Adrenal gland (tissue), 12 donors: ENCODE data around the gene BCAS3. TPM values are rescaled to one million over a fixed set of nuclear protein-coding genes. Genes with fewer than 3 reads are reported as not detected.

Experiments used
- DNase-seq, 7 donors: peaks; one replicate each; pipeline ENCODE4 v3.0.0-alpha.2; 2019 to 2020
- H3K27ac ChIP-seq, 5 donors: fragments of 200-600 bp; sonication (generic) in 4 of 5; 1 replicate in 3 of 5; 2 replicates in 2 of 5; pipeline versions ENCODE4 v1.5.1 to v1.8.0; 2016 to 2020; ENCODE audit warnings: mild to moderate bottlenecking in 1 of 5
- H3K27me3 ChIP-seq: fragments of 200-600 bp; 2 replicates; pipeline ENCODE4 v1.8.0; 2021
- H3K36me3 ChIP-seq, 2 donors: fragments of 200-600 bp; replicated peaks in 1 of 2; 1 replicate in 1 of 2; 2 replicates in 1 of 2; pipeline versions ENCODE4 v1.5.1 to v1.8.0; 2018 to 2022
- H3K4me1 ChIP-seq, 2 donors: fragments of 200-600 bp; replicated peaks in 1 of 2; 1 replicate in 1 of 2; 2 replicates in 1 of 2; pipeline versions ENCODE4 v1.5.1 to v1.8.0; 2018 to 2021
- H3K4me3 ChIP-seq, 4 donors: fragments of 200-600 bp; sonication (generic) in 3 of 4; one replicate each; pipeline ENCODE4 v1.5.1; 2016 to 2018
- H3K9me3 ChIP-seq, 3 donors: fragments of 200-600 bp; sonication (generic) in 1 of 3; replicated peaks in 1 of 3; 1 replicate in 2 of 3; 2 replicates in 1 of 3; pipeline versions ENCODE4 v1.5.1 to v1.8.0; 2016 to 2021
- POLR2A ChIP-seq, 2 donors: fragments of 450-650 bp; IDR thresholded peaks; one replicate each; pipeline ENCODE4 v1.6.1; 2017; ENCODE audit warnings: antibody characterized with exemption in 2 of 2, mild to moderate bottlenecking in 2 of 2, moderate library complexity in 1 of 2
- WGBS, 4 donors: extraction: QIAGEN DNeasy Blood & Tissue Kit in 2 of 4; methylation state at CpG; one replicate each; pipeline versions ENCODE4 v1.1.5 to v1.1.7; 2013 to 2017; 5-methylcytosine and 5-hydroxymethylcytosine counted together
- intact Hi-C, 2 donors: fragments of 100-400 bp; cut with DNase I; formaldehyde crosslinking; loops; one replicate each; pipeline versions ENCODE4 v1.14.1 to v1.15.0; 2022 to 2023
- polyA plus RNA-seq, 3 donors: library from polyadenylated mRNA; stranded (reverse); fragments of 200-250 nt in 2 of 3; fragments of 350-450 nt in 1 of 3; fragmentation: Illumina TruSeq in 1 of 3; extraction: RNeasy Lipid Tissue Mini Kit (QIAGEN cat#74804) in 1 of 3; gene quantifications; one replicate each; pipeline ENCODE4 v1.2.3, GENCODE V29; 2013 to 2014
- total RNA-seq, 9 donors: library from RNA; depleted of rRNA in 4 of 9; stranded (reverse); fragments of >200 nt in 4 of 9; fragments of 120-200 nt in 1 of 9; fragmentation: NEBNext Ultra II Directional in 1 of 9; extraction: Animal tissue kit (Norgen Biotek cat#: 25700) in 1 of 9; gene quantifications; one replicate each; pipeline versions ENCODE4 v1.1.0 to v1.2.4, GENCODE V29; 2013 to 2023
- TF ChIP-seq, protein P1 (sequence below), 6 experiments: fragments of 450-650 bp in 4 of 6; fragments of 200-600 bp in 2 of 6; sonication (generic) in 1 of 6; IDR thresholded peaks; 1 replicate in 5 of 6; 2 replicates in 1 of 6; pipeline versions ENCODE4 v1.5.1 to v1.8.0; 2016 to 2021; ENCODE audit warnings: antibody characterized with exemption in 6 of 6, mild to moderate bottlenecking in 2 of 6, moderate library complexity in 1 of 6
- donor health status: healthy with polysubstance abuse.
- donor health status: Bipolar disorder and iron deficiency.
- donor health status: DM: yes; HTN: yes; CAD: no.
- donor health status: DM: no; HTN: no; CAD: no.
- donor health status: DM: no; HTN: no; CAD: no.
- donor health status: DM: yes; HTN: yes; CAD: no.

The BCAS3 gene
- total and polyA plus RNA-seq, 12 donors, result 9.4 to 105 (median 29.0) TPM

DNA sequence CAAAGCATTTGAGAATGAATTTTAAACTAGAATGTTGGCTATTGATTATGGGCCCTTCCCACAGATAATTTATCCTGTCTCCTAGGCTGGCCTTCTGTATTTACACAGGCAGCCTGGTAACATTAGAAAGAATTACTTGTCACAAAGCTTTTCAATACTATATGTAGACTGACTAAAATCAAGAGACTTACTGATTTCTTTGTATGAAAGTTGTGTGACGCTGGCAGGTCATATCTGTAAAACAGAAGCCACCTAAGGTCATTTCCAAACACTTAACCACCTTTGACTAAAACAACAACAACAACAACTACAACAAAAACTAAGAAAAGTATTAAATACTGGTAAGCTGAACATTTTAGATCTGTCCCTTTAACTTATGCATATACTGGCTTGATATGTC lies 393.0 kb downstream of the BCAS3 start:
- no peak for TF ChIP-seq POLR2A (IDR thresholded peaks at IDR 0.05)
- TF ChIP-seq, protein P1, sequence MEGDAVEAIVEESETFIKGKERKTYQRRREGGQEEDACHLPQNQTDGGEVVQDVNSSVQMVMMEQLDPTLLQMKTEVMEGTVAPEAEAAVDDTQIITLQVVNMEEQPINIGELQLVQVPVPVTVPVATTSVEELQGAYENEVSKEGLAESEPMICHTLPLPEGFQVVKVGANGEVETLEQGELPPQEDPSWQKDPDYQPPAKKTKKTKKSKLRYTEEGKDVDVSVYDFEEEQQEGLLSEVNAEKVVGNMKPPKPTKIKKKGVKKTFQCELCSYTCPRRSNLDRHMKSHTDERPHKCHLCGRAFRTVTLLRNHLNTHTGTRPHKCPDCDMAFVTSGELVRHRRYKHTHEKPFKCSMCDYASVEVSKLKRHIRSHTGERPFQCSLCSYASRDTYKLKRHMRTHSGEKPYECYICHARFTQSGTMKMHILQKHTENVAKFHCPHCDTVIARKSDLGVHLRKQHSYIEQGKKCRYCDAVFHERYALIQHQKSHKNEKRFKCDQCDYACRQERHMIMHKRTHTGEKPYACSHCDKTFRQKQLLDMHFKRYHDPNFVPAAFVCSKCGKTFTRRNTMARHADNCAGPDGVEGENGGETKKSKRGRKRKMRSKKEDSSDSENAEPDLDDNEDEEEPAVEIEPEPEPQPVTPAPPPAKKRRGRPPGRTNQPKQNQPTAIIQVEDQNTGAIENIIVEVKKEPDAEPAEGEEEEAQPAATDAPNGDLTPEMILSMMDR (IDR thresholded peaks at IDR 0.05), result no peak
- no peaks in the 10 kb centered on the region for H3K27me3 ChIP-seq
- DNase-seq, result no peak
- H3K27ac ChIP-seq, result no peak overlapping the region
- H3K4me1 ChIP-seq, result peaks cover 0 to 8% of the 10 kb centered on the region in 2 donors
- H3K4me3 ChIP-seq, result no peak overlapping the region
- H3K9me3 ChIP-seq, result no peaks in the 10 kb centered on the region
- intact Hi-C loops, result no loop called here
- no peaks in the 10 kb centered on the region for H3K36me3 ChIP-seq
- 96 to 100% (median 98%) methylated on average over 1 of the region's 1 CpG for WGBS, 4 donors

DNA sequence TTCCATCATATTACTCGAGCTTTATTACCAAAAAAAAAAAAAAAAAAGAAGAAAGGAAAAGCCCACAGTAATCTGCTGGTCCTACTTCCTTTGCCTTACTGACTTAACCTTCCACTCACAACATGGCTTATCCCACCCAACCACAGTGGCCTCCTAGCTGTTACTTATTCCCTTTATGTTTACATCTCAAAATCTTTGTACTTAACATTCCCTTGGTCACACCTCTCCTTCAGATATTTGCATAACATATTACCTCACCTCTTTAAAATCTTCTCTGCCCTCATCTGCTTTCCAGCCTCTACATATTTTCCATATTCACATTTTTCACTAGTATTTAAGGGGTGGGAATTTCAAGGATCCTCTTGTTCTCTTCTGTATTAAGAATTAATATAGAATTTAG lies 395.0 kb downstream of the BCAS3 start:
- H3K4me3 ChIP-seq, result no peak overlapping the region
- no peaks in the 10 kb centered on the region for H3K4me1 ChIP-seq
- no peaks in the 10 kb centered on the region for H3K9me3 ChIP-seq
- WGBS, 4 donors, result 70 to 93% (median 77%) methylated on average over 1 of the region's 1 CpG
- no peaks in the 10 kb centered on the region for H3K36me3 ChIP-seq
- no peak overlapping the region for H3K27ac ChIP-seq
- H3K27me3 ChIP-seq, result no peaks in the 10 kb centered on the region
- TF ChIP-seq, protein P1 (IDR thresholded peaks at IDR 0.05), result no peak
- no peak for DNase-seq
- intact Hi-C loops, result no loop called here

DNA sequence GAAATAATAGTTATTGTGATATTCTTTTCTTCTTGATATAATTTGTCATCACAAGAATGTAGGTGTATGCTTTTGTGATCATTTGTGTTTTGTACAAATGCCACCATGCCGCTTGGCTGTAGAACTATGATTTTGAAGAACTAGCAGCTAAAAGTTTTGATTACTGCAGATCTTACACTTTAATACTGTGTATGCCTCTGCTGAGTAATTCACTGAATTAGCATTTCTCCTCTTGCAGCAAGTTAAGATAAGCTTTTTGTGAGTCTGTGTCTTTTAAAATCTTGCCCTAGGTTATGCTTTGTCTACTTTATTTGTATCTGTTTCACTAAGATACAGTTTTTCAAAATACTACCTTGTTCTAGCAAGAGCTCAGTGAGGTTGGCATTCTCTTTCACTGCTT lies 395.5 kb downstream of the BCAS3 start:
- WGBS, 4 donors, result 95 to 100% (median 98%) methylated on average over 1 of the region's 1 CpG

GRCh38 chr17:61073799-61074513 lies 396.3 kb downstream of the BCAS3 start:
- intact Hi-C loops, result no loop called here
- TF ChIP-seq, protein P1 (IDR thresholded peaks at IDR 0.05), result no peak
- TF ChIP-seq POLR2A (IDR thresholded peaks at IDR 0.05), result no peak
- Histone ChIP-seq H3K9me3 (no peaks in the 10 kb centered on the region), H3K4me3 (no peak overlapping the region), H3K27ac (no peak overlapping the region), H3K27me3 (no peaks in the 10 kb centered on the region), H3K4me1 (no peaks in the 10 kb centered on the region), H3K36me3 (no peaks in the 10 kb centered on the region)
- DNase-seq, result no peak
- 94 to 99% (median 98%) methylated on average over 3 of the region's 3 CpGs for WGBS, 4 donors

More for the DNA sequence above, 395.5 kb downstream of the BCAS3 start:
- H3K36me3 ChIP-seq, result no peaks in the 10 kb centered on the region
- no peaks in the 10 kb centered on the region for H3K4me1 ChIP-seq
- no peak for DNase-seq
- intact Hi-C loops, result no loop called here
- TF ChIP-seq, protein P1 (IDR thresholded peaks at IDR 0.05), result no peak
- TF ChIP-seq POLR2A (IDR thresholded peaks at IDR 0.05), result no peak
- H3K27ac ChIP-seq, result no peak overlapping the region
- H3K4me3 ChIP-seq, result no peak overlapping the region
- H3K27me3 ChIP-seq, result no peaks in the 10 kb centered on the region
- H3K9me3 ChIP-seq, result no peaks in the 10 kb centered on the region
